ENCODE data around the gene ASB2. TPM values are rescaled to one million over a fixed set of nuclear protein-coding genes. Genes with fewer than 3 reads are reported as not detected.

The ASB2 gene
- total RNA-seq, 1 experiment from 2014 or later, result not detected

GRCh38 chr14:93991212-93991611 lies 14.8 kb upstream of the ASB2 start:
- Histone ChIP-seq H3K4me3 (ENCODE audit: low read depth, low read length, poor library complexity, severe bottlenecking) (no peak overlapping the region), H3K27ac (ENCODE audit: low read depth, low read length, poor library complexity, severe bottlenecking) (no peak overlapping the region), H3K4me1 (ENCODE audit: insufficient read depth, low read length, poor library complexity, severe bottlenecking) (no peaks in the 10 kb centered on the region), H3K27me3 (replicated peaks; ENCODE audit: insufficient read depth, low read depth, low read length, poor library complexity) (no peaks in the 10 kb centered on the region), H3K36me3 (ENCODE audit: insufficient read depth, low read length, poor library complexity, severe bottlenecking) (no peaks in the 10 kb centered on the region), H3K9me3 (ENCODE audit: low read depth, low read length, poor library complexity, severe bottlenecking) (no peaks in the 10 kb centered on the region)
- no peak for TF ChIP-seq CTCF (conservative IDR thresholded peaks at IDR 0.05; ENCODE audit: low read depth, low read length)
- TF ChIP-seq EZH2 (IDR thresholded peaks at IDR 0.05; ENCODE audit: borderline replicate concordance, low read depth, low read length, poor library complexity, severe bottlenecking), result no peak
- ChIA-PET CTCF (no interaction called here), POLR2A (ENCODE audit: low non-redundant PET) (no interaction called here)
- no TSS peak for BruUV-seq (replicated peaks)
- intact Hi-C loops (cut with micrococcal nuclease; ENCODE audit: unreplicated experiment), result no loop called here
- DNase-seq (ENCODE audit: low spot score), result no peak

GRCh38 chr14:93989939-93990338 lies 13.6 kb upstream of the ASB2 start:
- no TSS peak for BruUV-seq (replicated peaks)
- H3K9me3 ChIP-seq (ENCODE audit: low read depth, low read length, poor library complexity, severe bottlenecking), result no peaks in the 10 kb centered on the region
- no peaks in the 10 kb centered on the region for H3K36me3 ChIP-seq (ENCODE audit: insufficient read depth, low read length, poor library complexity, severe bottlenecking)
- H3K27me3 ChIP-seq (replicated peaks; ENCODE audit: insufficient read depth, low read depth, low read length, poor library complexity), result no peaks in the 10 kb centered on the region
- ChIA-PET CTCF (interaction anchor here (0.5 kb wide), 1 partner anchor 13 kb away, joined by 5 read pairs; no protein-coding TSS in a partner anchor), POLR2A (ENCODE audit: low non-redundant PET) (no interaction called here)
- TF ChIP-seq EZH2 (IDR thresholded peaks at IDR 0.05; ENCODE audit: borderline replicate concordance, low read depth, low read length, poor library complexity, severe bottlenecking) (no peak), CTCF (conservative IDR thresholded peaks at IDR 0.05; ENCODE audit: low read depth, low read length) (no peak)
- intact Hi-C loops (cut with micrococcal nuclease; ENCODE audit: unreplicated experiment), result no loop called here
- H3K4me3 ChIP-seq (ENCODE audit: low read depth, low read length, poor library complexity, severe bottlenecking), result no peak overlapping the region
- no peak for DNase-seq (ENCODE audit: low spot score)
- H3K4me1 ChIP-seq (ENCODE audit: insufficient read depth, low read length, poor library complexity, severe bottlenecking), result no peaks in the 10 kb centered on the region
- no peak overlapping the region for H3K27ac ChIP-seq (ENCODE audit: low read depth, low read length, poor library complexity, severe bottlenecking)

- intact Hi-C loops (cut with micrococcal nuclease; ENCODE audit: unreplicated experiment), result no loop called here
- no peaks in the 10 kb centered on the region for H3K9me3 ChIP-seq (ENCODE audit: low read depth, low read length, poor library complexity, severe bottlenecking)
- no peak overlapping the region for H3K4me3 ChIP-seq (ENCODE audit: low read depth, low read length, poor library complexity, severe bottlenecking)
- DNase-seq (ENCODE audit: low spot score), result no peak
- CTCF ChIA-PET, result no interaction called here
- POLR2A ChIA-PET (ENCODE audit: low non-redundant PET), result no interaction called here
- no peaks in the 10 kb centered on the region for H3K27me3 ChIP-seq (replicated peaks; ENCODE audit: insufficient read depth, low read depth, low read length, poor library complexity)
- no peak overlapping the region for H3K27ac ChIP-seq (ENCODE audit: low read depth, low read length, poor library complexity, severe bottlenecking)
- no peaks in the 10 kb centered on the region for H3K4me1 ChIP-seq (ENCODE audit: insufficient read depth, low read length, poor library complexity, severe bottlenecking)
- no peak for TF ChIP-seq CTCF (conservative IDR thresholded peaks at IDR 0.05; ENCODE audit: low read depth, low read length)
- TF ChIP-seq EZH2 (IDR thresholded peaks at IDR 0.05; ENCODE audit: borderline replicate concordance, low read depth, low read length, poor library complexity, severe bottlenecking), result no peak
- no peaks in the 10 kb centered on the region for H3K36me3 ChIP-seq (ENCODE audit: insufficient read depth, low read length, poor library complexity, severe bottlenecking)
- BruUV-seq (replicated peaks), result no TSS peak
Measured at GRCh38 chr14:93987815-93988476, 11.6 kb upstream of the ASB2 start.

Data from A673 (cell line).